Smooth muscle cell of the brain vasculature (primary cell): Measurements from ENCODE around the gene PRKAB1.
"Not testable (repeated sequence)": the region's sequence is repeated elsewhere in the genome, so short reads cannot be mapped to it uniquely, and the experiment has no call there.

Source experiments
- DNase-seq: peaks from one replicate; pipeline ENCODE4 v3.0.0-alpha.2; 2012; ENCODE audit warnings: low read depth, low spot score

PRKAB1 gene

GRCh38 chr12:119684711-119685369 is 16.9 kb downstream of the PRKAB1 start:
- DNase-seq = no peak

DNA sequence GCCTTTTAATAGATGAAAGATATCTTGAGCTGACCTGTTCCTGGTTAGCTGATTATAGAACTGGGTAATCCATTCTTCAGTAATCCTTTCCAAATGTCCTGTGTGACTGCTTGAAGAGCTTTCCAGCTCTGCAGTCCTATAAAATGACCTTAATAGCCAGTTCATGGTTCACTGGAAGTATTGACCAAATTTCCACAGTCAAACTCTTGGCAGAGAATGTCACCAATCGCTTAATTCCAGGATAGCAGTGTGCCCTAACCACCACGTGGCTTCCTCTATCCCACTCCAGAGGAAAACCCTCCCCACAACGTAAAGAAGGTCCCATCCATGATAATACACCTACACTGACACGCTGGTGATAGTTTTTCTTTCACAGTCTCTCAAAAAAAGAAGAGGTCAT is 17.4 kb downstream of the PRKAB1 start:
- DNase-seq = no peak

GRCh38 chr12:119686355-119686754 is 18.4 kb downstream of the PRKAB1 start:
- no peak for DNase-seq

DNA sequence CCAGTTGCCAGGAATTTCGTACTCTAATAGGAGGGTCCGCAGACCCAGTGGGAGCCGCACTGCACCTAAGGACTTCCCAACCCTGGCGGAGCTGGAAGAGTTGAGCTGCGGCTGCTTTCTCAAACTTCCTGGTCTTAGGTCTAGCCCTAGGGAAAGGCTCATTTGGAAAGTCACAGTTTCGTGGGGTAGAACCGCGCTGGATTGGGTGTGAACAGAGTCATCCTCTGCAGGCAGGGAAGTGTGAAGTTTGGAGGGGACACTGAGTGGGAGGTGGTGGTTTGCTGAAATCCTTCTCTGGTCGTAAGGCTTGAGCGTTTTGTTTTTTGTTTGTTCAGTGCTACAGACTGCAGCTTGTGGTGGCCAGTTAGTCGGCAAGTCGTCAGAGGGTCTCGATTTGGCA is 18.8 kb downstream of the PRKAB1 start:
- no peak for DNase-seq

GRCh38 chr12:119687406-119687805 is 19.5 kb downstream of the PRKAB1 start:
- DNase-seq = no peak

GRCh38 chr12:119687879-119688278 is 19.9 kb downstream of the PRKAB1 start:
- no peak for DNase-seq

GRCh38 chr12:119689935-119690500 is 22.1 kb downstream of the PRKAB1 start:
- no peak for DNase-seq

DNA sequence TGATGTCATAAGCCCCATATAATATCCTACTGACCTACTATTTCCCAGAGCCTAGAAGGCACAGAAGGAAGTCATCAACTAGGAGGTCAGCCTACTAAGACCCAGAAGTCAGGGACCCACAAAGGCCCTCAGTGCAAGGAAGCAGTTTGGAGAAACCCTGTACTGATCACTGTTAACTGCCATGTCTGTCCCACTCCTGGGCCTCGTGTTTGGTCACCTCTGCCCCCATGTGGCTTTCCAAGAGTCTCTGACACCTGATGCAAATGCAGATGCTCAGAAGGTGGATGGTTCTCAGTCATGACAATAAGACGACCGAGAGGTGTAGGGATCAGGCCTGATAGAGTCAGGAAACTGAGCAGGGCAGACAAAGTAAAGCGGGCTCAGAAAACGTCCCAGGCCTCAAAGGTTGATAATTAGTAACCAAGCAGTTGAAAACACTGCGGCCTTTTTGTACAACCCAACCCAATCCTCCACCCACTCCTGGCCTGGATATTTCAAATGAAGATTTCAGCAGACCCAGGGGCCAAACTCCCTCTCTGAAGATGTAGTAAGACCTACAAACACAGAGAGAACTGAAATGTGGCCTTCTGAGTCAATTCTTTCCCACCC is 23.4 kb downstream of the PRKAB1 start:
- DNase-seq = no peak

- DNase-seq = no peak
These were observed 24.5 kb downstream of the PRKAB1 start for GRCh38 chr12:119692410-119692809.

DNA sequence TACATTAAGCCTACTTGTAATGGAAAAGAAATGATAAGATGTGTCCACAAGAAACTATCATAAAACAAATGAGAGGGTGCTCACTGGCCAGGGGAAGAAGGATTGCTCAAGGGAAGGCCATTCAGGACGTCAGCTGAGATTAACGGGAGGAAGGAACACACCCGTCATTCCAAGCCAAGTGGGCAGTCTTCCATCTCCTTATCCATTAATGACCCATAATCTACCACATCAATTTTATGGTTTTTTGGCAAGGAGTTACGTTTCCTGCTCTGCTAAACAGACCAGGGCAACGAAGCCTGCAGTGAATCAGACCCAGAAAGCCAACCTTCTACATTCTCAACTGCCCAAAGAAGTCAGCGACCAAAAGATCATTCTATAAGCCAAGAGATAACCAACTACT is 25.1 kb downstream of the PRKAB1 start:
- DNase-seq = no peak

DNA sequence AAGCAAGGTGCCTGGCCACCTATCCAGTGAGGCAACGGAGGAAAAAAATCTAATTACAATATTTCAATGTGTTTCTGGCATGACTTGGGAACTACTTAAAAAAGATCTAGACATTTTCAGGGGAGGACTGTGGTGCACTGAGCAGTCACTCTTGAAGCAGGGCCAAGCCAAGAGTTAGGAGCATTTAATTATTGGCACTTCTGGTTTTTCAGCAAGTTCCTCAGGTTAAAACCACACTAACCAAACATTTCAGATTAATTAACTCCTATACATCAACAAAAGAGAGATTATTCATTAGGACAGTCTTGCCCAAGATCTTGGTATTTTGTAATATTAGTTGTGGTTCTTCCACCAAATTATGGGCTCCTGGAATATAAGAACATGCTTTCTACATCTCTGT is 25.6 kb downstream of the PRKAB1 start:
- no peak for DNase-seq

- DNase-seq = no peak
These were observed 26.2 kb downstream of the PRKAB1 start for GRCh38 chr12:119694111-119694510.

DNA sequence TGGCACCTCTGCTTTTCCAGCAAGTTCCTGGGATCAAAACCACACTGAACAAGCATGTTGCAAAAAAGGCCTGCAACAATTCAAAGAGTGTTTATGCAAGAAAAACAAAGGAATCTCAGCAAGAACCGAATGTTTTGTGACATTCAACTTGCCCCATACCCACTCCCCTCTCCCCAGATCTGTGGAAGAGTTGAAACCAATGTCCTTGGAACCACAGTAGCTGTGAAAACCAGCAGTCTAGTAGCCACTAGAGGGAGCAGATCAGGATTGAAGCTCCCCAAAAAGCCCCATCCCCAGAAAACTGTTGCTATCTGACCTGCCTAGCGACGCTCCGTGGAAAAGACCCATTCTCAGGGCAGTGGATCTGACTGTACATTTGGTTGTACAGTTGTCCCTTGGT is 27.1 kb downstream of the PRKAB1 start:
- DNase-seq = no peak

GRCh38 chr12:119696943-119697342 is 29.0 kb downstream of the PRKAB1 start:
- DNase-seq = no peak

GRCh38 chr12:119699199-119699760 is 31.3 kb downstream of the PRKAB1 start:
- DNase-seq = no peak

- DNase-seq = no peak
These were observed 32.1 kb downstream of the PRKAB1 start for GRCh38 chr12:119700078-119700477.

DNA sequence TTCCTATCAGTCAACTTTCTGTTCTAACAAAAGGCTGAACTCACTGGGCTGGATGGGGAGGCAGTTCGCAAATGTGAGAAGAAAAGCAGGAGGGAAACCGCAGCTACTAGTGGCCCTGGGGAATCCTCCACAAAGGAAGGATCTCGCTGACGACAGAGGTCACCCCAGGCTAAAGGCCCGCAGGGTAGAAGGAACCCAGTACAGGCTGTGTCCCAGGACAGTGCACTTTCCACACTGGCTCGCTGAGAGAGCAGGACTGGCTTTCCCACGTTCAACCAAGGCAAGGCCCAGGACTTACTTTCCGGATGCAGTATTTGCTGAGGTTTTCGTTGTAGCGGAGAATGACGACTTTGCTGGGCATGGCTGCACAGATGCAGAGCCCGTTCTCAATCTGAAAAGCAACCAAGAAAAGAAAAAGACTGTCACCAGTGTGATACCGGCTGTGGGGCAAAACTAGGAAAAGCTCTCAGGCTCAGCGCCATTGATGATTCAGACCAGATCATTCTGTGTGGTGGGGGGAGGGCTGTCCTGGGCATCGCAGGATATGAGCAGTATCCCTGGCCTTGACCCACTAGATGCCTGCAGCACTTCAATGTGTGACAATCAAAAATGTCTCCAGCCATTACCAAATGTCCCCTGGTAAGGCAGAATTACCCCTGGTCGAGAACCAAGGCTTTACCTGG is 36.3 kb downstream of the PRKAB1 start:
- DNase-seq = no peak

GRCh38 chr12:119705182-119705581 is 37.2 kb downstream of the PRKAB1 start:
- no peak for DNase-seq

GRCh38 chr12:119706427-119706826 is 38.5 kb downstream of the PRKAB1 start:
- not testable (repeated sequence) for DNase-seq

DNA sequence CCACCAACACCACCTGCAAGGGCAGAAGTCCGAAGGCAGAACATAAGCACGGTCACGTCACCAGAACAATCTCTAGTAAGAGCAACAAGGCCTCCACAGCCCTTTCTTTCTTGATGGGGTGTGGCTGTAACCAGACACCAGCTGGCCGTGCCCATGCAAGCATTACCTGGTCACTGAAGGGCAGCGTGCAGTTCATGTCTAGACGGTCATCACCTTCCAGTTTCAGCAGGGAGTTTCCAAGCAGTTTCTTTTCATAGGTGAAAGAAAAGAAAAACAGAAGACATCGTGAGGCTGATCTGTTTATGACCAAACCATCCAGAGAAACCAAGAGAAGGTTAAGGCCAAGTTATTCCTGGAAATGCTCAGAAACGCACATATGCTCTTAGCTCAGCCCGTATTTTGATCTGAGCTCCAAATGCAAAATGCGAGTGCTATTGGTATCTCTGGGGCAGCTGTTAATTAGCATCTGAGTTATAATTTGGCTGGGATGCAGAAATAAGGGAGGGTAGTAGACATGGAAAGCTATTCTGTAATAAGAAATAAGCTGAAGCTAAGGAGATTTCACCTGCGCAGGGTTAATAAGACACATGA is 42.5 kb downstream of the PRKAB1 start:
- DNase-seq = no peak

GRCh38 chr12:119710965-119711551 is 43.1 kb downstream of the PRKAB1 start:
- no peak for DNase-seq

DNA sequence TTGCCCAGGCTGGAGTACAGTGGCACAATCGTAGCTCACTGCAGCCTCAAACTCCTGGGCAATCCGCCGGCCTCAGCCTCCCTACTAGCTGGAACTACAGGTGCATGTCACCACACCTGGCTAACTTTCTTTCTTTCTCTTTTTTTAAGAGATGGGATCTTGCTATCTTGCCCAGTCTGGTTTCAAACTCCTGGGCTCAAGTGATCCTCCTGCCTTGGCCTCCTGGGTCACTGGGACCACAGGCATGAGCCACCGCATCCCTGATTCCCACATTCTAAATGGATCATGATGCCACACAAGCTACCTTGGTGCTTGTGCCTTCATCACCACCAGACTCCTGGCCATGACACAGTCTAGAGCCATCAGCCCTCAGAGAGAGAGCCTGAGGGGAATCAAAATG is 43.8 kb downstream of the PRKAB1 start:
- DNase-seq = no peak
